ENCODE data around the gene PRKCH.
"Not testable (repeated sequence)": the region's sequence is repeated elsewhere in the genome, so short reads cannot be mapped to it uniquely, and the experiment has no call there.

PRKCH gene

DNA sequence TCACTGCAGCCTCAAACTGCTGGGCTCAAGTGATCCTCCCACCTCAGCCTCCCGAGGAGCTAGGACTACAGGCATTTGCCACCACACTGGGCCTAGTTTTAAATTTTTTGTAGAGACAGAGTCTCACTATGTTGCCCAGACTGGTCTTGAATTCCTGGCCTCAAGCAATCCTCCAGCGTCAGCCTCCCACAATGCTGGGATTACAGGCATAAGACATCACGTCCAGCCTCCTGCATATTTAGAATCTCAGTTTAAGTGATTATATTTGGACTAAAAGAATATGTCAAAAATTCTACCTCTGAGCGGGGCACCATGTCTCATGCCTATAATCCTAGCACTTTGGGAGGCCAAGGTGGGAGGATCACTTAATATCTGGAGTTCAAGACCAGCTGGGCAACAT is 12.7 kb upstream of the PRKCH start:
- not testable (repeated sequence) for DNase-seq

DNA sequence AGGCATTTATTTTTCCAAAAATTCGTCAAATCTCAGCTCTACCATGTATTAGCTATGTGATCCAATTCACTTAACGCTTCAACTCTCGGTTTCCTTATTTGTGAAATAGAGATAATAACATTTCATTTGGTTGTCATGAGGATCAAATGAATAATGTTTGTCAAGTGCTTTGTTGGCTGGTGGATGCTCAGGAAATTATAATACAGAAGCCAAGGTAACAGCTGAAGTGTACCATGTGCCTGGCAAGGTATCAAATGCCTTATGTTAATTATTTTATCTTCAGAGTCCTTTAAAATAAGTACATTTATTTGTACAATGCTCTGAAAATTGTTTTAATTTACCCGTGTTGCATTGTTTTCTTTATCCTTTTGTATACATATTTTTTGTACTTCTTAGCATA is 6.1 kb upstream of the PRKCH start:
- DNase-seq: no peak

GRCh38 chr14:61319086-61319485 is 2.3 kb upstream of the PRKCH start:
- DNase-seq: no peak

DNA sequence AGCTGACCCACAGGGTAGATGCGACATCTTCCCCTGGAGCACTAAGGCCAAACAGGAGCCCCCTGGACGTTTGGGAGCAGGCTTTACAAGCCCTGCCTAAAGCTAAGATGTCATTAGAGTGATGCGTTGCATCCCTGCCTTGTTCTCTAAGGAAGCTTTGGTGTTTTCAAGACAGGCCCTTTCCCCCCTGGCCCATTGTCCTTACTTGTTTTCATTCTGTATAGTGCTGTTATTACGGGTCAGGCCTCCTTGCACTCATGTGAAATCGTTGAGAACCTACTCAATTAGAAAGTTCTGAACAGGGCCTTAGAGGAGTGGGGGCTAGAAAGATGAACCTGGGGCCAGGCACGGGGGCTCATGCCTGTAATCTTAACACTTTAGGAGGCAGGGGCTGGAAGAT is 1.7 kb upstream of the PRKCH start:
- DNase-seq: no peak

DNA sequence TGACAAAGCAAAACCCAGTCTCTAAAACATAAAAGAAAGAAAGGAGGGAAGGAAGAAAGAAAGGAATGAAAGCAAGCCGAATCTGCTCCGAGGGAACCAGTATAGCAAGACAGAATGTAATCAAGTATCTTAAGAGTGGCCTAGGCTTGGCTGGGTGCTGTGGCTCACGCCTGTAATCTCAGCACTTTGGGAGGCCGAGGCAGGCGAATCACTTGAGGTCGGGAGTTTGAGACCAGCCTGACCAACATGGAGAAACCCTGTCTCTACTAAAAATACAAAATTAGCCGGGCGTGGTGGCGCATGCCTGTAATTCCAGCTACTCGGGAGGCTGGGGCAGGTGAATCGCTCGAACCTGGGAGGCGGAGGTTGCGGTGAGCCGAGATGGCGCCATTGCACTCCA is 1.2 kb upstream of the PRKCH start:
- not testable (repeated sequence) for DNase-seq

DNA sequence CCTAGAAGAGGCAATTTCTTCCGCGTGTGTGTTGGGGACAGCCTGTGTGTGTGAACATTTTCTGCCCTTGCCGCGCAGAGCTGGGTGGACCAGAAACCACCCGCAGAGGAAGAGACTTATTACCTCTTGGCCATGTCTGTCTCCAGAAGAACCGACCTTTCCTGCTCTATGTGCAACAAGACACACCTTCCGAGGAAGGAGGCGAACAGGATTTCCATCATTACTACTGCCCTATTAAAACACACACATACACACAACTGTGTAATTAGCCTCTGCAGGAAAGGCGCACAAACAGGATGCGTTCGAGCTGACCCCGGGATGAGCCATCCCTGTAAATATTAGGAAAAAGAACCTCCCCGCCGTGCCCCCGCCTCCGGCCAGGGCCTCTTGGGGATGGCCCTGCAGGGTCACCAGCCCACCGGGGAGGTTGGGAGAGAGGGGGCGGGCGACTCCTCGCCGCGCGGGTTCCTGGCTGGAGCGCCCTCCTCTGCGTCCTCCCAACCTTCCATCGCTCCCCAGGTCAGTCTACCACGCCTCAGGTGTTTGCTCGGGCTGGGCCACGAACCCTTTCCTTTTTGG is 484 bp upstream of the PRKCH start:
- no peak for DNase-seq

GRCh38 chr14:61322011-61322798 is 826 bp downstream of the PRKCH start:
- no peak for DNase-seq

DNA sequence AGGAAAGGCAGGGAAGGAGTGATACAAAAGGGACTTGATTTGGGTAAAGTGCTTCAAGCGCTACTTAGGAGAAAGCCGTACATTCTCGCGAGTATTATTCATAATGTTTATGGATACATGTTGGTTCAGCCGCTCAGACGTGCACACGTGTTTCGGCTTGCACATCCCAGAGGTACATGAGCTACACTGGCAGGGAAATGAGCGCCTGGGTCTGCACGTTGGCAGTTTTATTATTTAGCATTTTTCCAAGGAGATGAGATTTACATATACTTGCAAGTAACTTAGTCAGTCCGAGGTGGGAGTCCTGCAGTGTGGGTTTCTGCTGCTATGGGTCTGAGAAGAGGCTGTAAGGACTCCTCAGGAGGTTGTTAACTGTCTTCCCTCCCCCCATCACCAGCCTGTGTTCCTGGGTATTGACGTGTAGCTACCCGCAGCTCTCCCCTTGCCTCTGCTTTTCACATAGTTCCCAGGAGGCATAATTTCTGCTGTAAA is 1.5 kb downstream of the PRKCH start:
- peak; percentile 78 for DNase-seq

DNA sequence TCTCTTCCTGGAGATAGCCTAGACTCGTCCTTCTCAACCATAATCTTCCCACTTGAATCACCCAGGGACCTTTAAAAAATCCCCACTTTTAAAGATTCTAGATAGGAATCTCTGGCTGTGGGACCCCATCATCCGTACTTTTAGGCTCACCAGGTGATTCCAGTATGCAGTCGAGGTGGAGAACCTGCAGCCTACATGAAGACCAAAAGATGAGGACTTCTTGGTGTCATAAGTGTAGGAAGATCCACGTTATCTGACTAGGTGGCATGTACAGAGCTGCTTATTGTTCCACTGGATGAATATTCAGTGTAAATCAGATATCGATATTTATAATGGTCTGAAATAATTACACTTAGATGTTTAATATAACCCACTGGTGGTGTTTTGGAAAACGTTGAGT is 2.6 kb downstream of the PRKCH start:
- DNase-seq: no peak

- DNase-seq: no peak
Measured at GRCh38 chr14:61325166-61325565, 3.8 kb downstream of the PRKCH start.

- DNase-seq: no peak
Measured at GRCh38 chr14:61326146-61326545, 4.8 kb downstream of the PRKCH start.

DNA sequence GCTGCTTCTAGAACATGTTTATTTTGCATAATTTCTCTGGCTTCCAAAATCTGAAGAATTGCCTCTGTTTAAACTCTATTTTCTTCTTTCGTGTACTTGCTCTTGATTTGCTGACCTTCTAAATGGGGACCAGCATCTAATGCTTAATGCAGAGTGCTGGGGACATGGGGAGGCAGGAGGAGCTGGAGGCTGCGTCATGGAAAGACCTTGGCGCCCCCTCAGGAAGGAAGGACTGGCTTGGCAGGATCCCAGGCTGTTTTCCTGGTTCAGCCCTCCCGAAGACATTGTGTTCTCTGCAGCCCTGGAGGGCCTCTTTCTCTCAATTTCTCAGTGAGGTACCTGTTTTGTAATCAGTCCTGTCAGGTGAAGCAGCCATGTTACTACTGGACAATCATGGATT is 5.5 kb downstream of the PRKCH start:
- DNase-seq: no peak

DNA sequence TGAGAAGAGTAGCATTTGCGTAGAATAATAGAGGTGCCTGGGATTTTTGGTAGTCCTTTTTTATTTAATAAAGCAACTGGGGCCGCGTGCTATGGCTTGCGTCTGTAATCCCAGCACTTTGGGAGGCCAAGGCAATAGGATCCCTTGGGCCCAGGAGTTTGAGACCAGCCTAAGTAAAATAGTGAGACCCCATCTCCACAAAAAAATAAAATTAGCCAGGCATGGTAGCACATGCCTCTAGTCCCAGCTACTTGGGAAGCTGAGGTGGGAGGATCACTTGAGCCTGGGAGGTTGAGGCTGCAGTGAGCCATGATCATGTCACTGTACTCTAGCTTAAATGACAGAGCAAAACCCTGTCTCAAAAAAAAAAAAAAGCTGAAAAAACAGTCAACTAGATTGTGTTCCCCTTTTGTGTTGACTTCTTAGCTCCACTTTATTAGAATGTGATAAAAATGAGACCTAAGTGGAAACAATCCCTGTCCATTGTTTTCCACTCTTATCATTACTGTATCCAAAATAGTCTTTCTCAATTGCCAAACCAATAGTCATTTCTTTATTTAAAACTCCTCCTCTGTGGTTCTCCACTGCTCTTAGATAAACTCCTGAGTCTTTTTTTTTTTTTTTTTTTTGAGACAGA is 7.4 kb downstream of the PRKCH start:
- DNase-seq: peak; percentile 75

GRCh38 chr14:61329478-61330051 is 8.2 kb downstream of the PRKCH start:
- DNase-seq: no peak

- DNase-seq: no peak
Measured at GRCh38 chr14:61330511-61330910, 9.1 kb downstream of the PRKCH start.

DNA sequence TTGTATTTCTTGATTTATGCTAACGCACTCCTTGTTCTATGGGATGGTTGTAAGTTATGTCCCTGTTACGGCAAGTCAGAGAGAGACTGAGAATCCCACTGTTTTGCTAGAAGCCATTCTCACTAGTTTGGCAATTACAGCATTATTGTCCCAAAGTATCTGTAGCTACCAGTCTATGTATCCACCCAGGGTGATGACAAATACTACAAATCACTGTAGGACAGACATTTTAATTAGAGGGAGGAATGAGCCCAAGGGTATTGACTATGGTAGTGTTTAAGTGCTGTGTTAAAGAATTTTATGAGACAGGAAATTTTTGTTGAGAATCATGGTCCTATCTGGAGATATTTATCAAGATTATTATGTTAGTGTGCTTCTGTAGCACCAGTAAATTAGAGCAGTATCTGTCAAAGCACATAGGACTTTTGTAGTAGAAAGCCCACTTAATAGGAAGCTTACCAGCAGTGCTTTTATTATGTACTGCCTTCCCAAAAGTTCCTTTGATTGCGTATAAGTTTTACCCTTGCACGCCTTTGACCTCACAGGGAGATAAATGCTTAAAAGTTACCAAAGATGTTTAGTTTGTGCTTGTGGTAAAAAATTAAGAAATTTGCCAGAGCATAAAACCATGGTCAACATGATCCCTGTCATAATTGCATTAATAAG is 10.7 kb downstream of the PRKCH start:
- DNase-seq: no peak

DNA sequence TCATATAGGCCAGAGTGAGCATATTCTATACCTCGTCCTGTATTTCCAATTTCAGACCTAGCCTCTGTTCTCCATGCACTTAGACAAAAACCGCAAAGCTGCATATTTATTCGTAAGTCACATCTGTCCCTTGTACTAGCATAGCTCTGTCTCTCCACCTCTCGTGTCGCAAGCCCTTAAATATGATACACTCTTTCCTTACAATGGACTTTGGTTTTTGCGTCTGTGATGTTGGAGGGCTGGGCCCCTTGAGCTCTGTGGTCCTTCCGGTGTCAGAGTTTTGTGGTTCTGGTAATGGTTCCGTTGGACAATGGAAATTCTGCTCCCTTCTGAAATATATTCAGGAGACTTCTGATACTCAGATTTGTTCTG is 11.3 kb downstream of the PRKCH start:
- DNase-seq: no peak

DNA sequence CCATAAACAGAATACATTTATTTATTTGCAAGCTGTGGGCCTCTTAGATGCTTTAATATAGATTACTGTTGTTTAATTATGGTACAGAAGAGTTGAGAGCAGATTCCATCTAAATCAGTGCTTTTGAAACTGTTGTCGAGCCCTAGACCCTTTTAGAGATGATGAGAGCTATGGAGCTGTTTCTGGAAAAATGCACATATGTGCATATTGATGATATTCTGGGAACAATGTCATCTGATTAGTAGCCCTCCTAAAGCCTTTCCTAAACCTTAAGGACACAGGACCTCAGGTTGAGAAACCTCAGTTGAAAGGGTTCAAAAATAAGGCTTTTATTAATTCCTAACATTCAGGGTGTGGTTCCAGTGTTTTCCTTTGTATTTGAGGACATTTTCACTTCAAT is 11.7 kb downstream of the PRKCH start:
- DNase-seq: no peak

GRCh38 chr14:61334197-61334701 is 12.9 kb downstream of the PRKCH start:
- no peak for DNase-seq

DNA sequence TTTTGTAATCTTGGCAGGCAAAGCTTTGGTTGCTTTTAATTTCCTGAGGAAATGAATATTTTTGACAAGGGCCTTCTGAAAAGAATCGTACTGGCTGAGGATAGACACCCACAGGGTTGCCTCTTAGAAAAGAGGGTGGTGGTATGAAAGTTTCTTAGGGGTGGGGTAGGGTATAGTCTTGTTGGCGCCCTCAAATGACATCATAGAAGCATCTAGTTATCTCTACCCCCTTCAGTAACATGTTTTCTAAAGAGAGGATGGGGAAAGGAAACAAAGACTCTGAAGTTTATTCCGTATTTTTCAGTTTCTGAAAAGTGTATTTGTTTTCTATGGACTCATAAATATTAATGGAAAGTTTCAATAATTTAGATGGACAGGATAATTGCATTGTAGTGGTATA is 13.7 kb downstream of the PRKCH start:
- no peak for DNase-seq

DNA sequence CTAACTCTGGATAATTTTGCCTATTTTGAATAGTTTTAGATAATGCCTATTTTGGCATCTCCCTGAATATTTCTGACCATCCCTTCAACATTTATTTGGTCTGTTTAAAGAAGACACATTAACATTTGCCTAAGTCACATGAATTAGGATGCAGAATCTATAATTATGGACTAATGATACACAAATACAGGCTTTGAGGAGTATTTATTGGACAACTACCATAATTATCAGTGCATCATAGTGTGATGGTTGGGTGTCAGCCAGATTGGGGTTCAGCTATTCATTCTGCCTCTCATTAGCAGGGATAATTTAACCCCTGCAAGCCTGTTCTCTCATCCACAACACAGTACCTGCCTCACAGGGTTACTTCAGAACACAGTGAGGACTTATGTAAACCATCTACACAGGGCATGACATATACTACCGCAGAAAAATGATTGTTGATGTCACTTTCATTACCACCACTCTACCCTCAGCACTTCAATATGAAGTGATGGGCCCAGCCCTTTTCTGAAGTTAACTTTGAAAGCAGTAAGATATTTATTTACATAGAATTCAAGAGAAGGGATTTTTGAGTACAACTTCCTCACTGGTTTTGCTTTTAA is 14.4 kb downstream of the PRKCH start:
- DNase-seq: no peak

- peak; percentile 64 for DNase-seq
Measured at GRCh38 chr14:61337893-61338292, 16.5 kb downstream of the PRKCH start.

DNA sequence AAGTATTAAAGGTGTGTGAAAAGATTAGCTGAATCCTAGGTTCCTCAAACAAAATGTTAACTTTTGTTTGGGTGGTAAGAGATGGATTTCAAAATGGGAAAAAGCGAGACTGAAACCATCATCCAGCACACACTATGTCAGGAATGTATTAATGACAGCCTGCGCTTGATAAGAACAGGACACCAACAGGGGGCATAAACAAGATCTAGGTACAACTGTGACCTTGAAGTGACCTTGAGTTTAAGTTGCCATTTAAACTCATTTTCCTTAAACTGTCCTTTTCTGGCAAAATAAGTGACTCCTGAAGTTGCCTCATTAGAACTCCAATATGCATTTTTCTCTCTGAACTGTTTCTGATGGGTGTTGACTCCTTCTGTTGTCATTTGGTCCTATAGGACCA is 17.1 kb downstream of the PRKCH start:
- DNase-seq: no peak
